Activated CD4-positive, alpha-beta T cell treated with anti-CD3 and anti-CD28 coated beads, Interleukin-2, amount 10 ng/mL, durations not matched to agents 7 days and 5 days (primary cell): ENCODE results near the gene SPNS3. TPM values are rescaled to one million over a fixed set of nuclear protein-coding genes. Genes with fewer than 3 reads are reported as not detected.

Experiments used
- CTCF ChIA-PET: fragments of 350-600 bp; sonication (Branson Sonifier 250); formaldehyde crosslinking; loops from one replicate; lab custom pipeline; 2021; ENCODE audit warnings: antibody characterized with exemption; lab: Charles Lee
- POLR2A ChIA-PET: fragments of 350-600 bp; sonication (Branson Sonifier 250); formaldehyde crosslinking; loops from one replicate; lab custom pipeline; 2021; ENCODE audit warnings: antibody characterized with exemption; lab: Charles Lee
- DNase-seq: peaks from one replicate; pipeline ENCODE4 v3.0.0-alpha.2; 2020
- H3K27ac Mint-ChIP-seq: one replicate; pipeline ENCODE4 v1.8.0; 2021; ENCODE audit warnings: mild to moderate bottlenecking, moderate library complexity, mixed read lengths
- H3K27me3 Mint-ChIP-seq: one replicate; pipeline ENCODE4 v1.8.0; 2021; ENCODE audit warnings: mixed read lengths
- H3K36me3 Mint-ChIP-seq: one replicate; pipeline ENCODE4 v1.8.0; 2021; ENCODE audit warnings: low read depth, mixed read lengths
- H3K4me1 Mint-ChIP-seq: one replicate; pipeline ENCODE4 v1.8.0; 2021; ENCODE audit warnings: mixed read lengths
- H3K4me3 Mint-ChIP-seq: one replicate; pipeline ENCODE4 v1.8.0; 2021; ENCODE audit warnings: mild to moderate bottlenecking, moderate library complexity, mixed read lengths
- H3K9me3 Mint-ChIP-seq: one replicate; pipeline ENCODE4 v1.8.0; 2021; ENCODE audit warnings: mixed read lengths
- total RNA-seq, 2 experiments: library from RNA; stranded (reverse); gene quantifications; one replicate each; pipeline ENCODE4 v1.2.3, GENCODE V29; 2021

SPNS3 gene
- total RNA-seq, 2 experiments from 2014 or later = 6.5 to 8.0 TPM

GRCh38 chr17:4487820-4488716 lies 54.3 kb downstream of the SPNS3 start:
- Mint-ChIP-seq H3K4me3 (no peak overlapping the region), H3K9me3 (no peaks in the 10 kb centered on the region), H3K4me1 (peaks cover 35% of the 10 kb centered on the region), H3K36me3 (peaks cover 13% of the 10 kb centered on the region), H3K27ac (peak overlapping the region; percentile 54), H3K27me3 (no peaks in the 10 kb centered on the region)
- DNase-seq = no peak
- ChIA-PET POLR2A (no interaction called here), CTCF (interaction anchor here (0.6 kb wide), 1 partner anchor 377 kb away, joined by 4 read pairs; no protein-coding TSS in a partner anchor)

GRCh38 chr17:4488989-4489595 lies 55.4 kb downstream of the SPNS3 start:
- H3K27ac Mint-ChIP-seq = no peak overlapping the region
- ChIA-PET POLR2A (no interaction called here), CTCF (interaction anchor here (0.6 kb wide), 1 partner anchor 376 kb away, joined by 4 read pairs; no protein-coding TSS in a partner anchor)
- H3K4me1 Mint-ChIP-seq = peaks cover 29% of the 10 kb centered on the region
- no peaks in the 10 kb centered on the region for H3K27me3 Mint-ChIP-seq
- peaks cover 8% of the 10 kb centered on the region for H3K36me3 Mint-ChIP-seq
- H3K9me3 Mint-ChIP-seq = no peaks in the 10 kb centered on the region
- DNase-seq = no peak
- no peak overlapping the region for H3K4me3 Mint-ChIP-seq

- H3K4me1 Mint-ChIP-seq = peaks cover 23% of the 10 kb centered on the region
- H3K27me3 Mint-ChIP-seq = no peaks in the 10 kb centered on the region
- POLR2A ChIA-PET = no interaction called here
- H3K36me3 Mint-ChIP-seq = peaks cover 3% of the 10 kb centered on the region
- no peaks in the 10 kb centered on the region for H3K9me3 Mint-ChIP-seq
- no peak overlapping the region for H3K4me3 Mint-ChIP-seq
- CTCF ChIA-PET = no interaction called here
- H3K27ac Mint-ChIP-seq = no peak overlapping the region
- DNase-seq = no peak
These were observed 56.4 kb downstream of the SPNS3 start for GRCh38 chr17:4490109-4490591.

- H3K4me1 Mint-ChIP-seq = peaks cover 19% of the 10 kb centered on the region
- CTCF ChIA-PET = no interaction called here
- H3K4me3 Mint-ChIP-seq = no peak overlapping the region
- no peaks in the 10 kb centered on the region for H3K27me3 Mint-ChIP-seq
- H3K9me3 Mint-ChIP-seq = no peaks in the 10 kb centered on the region
- POLR2A ChIA-PET = no interaction called here
- no peak overlapping the region for H3K27ac Mint-ChIP-seq
- H3K36me3 Mint-ChIP-seq = peaks cover 2% of the 10 kb centered on the region
- no peak for DNase-seq
These were observed 56.9 kb downstream of the SPNS3 start for GRCh38 chr17:4490637-4491061.

- peak; percentile 58 for DNase-seq
- POLR2A ChIA-PET = no interaction called here
- Mint-ChIP-seq H3K27me3 (peaks cover 8% of the 10 kb centered on the region), H3K4me1 (peaks cover 3% of the 10 kb centered on the region), H3K27ac (no peak overlapping the region), H3K36me3 (no peaks in the 10 kb centered on the region), H3K4me3 (no peak overlapping the region), H3K9me3 (no peaks in the 10 kb centered on the region)
- CTCF ChIA-PET = interaction anchor here (0.6 kb wide), 1 partner anchor 54 kb away, joined by 5 read pairs; no protein-coding TSS in a partner anchor
These were observed 59.2 kb downstream of the SPNS3 start for GRCh38 chr17:4492721-4493561.

GRCh38 chr17:4497101-4497824 lies 63.5 kb downstream of the SPNS3 start:
- Mint-ChIP-seq H3K4me3 (no peak overlapping the region), H3K27ac (no peak overlapping the region)
- POLR2A ChIA-PET = no interaction called here

GRCh38 chr17:4498461-4499397 lies 65.0 kb downstream of the SPNS3 start, which contains the start of gene SPNS2:
TSS of gene SPNS2 (plus strand) at chr17:4498881. CDS start at chr17:4499048, 167 bp downstream.
- CTCF ChIA-PET = interaction anchor here (1.0 to 2.2 kb wide), 3 partner anchors 11 to 17 kb away, joined by 3 to 5 read pairs (median 3); no protein-coding TSS in a partner anchor
- Mint-ChIP-seq H3K4me1 (peaks cover 22% of the 10 kb centered on the region), H3K4me3 (peak within 1 kb of the TSS; percentile 66), H3K27me3 (peaks cover 39% of the 10 kb centered on the region), H3K36me3 (no peaks in the 10 kb centered on the region), H3K27ac (no peak within 1 kb of the TSS), H3K9me3 (no peaks in the 10 kb centered on the region)
- POLR2A ChIA-PET = interaction anchor here (0.6 kb wide), 1 partner anchor 9 kb away, joined by 3 read pairs; no protein-coding TSS in a partner anchor
- DNase-seq = peak; percentile 55

More at GRCh38 chr17:4497101-4497824, 63.5 kb downstream of the SPNS3 start:
- DNase-seq = no peak
- H3K36me3 Mint-ChIP-seq = no peaks in the 10 kb centered on the region
- CTCF ChIA-PET = interaction anchor here (0.6 to 2.2 kb wide), 3 partner anchors 13 to 432 kb away, joined by 3 to 5 read pairs (median 3); no protein-coding TSS in a partner anchor
- H3K4me1 Mint-ChIP-seq = peaks cover 22% of the 10 kb centered on the region
- peaks cover 34% of the 10 kb centered on the region for H3K27me3 Mint-ChIP-seq
- H3K9me3 Mint-ChIP-seq = no peaks in the 10 kb centered on the region

GRCh38 chr17:4499431-4500190 lies 65.9 kb downstream of the SPNS3 start:
- ChIA-PET CTCF (interaction anchor here (1.2 kb wide), 1 partner anchor 64 kb away, joined by 3 read pairs; no protein-coding TSS in a partner anchor), POLR2A (interaction anchor here (0.5 kb wide), 1 partner anchor 435 kb away, joined by 3 read pairs; no protein-coding TSS in a partner anchor)
- peak overlapping the region; percentile 66 for H3K4me3 Mint-ChIP-seq
- peaks cover 31% of the 10 kb centered on the region for H3K4me1 Mint-ChIP-seq
- peak; percentile 33 for DNase-seq
- no peaks in the 10 kb centered on the region for H3K9me3 Mint-ChIP-seq
- peaks cover 39% of the 10 kb centered on the region for H3K27me3 Mint-ChIP-seq
- H3K27ac Mint-ChIP-seq = no peak overlapping the region
- no peaks in the 10 kb centered on the region for H3K36me3 Mint-ChIP-seq

GRCh38 chr17:4500191-4500571 lies 66.4 kb downstream of the SPNS3 start:
- POLR2A ChIA-PET = interaction anchor here (0.5 kb wide), 1 partner anchor 435 kb away, joined by 3 read pairs; no protein-coding TSS in a partner anchor
- H3K4me1 Mint-ChIP-seq = peaks cover 37% of the 10 kb centered on the region
- peaks cover 39% of the 10 kb centered on the region for H3K27me3 Mint-ChIP-seq

GRCh38 chr17:4501295-4501949 lies 67.7 kb downstream of the SPNS3 start:
- no peak overlapping the region for H3K4me3 Mint-ChIP-seq
- POLR2A ChIA-PET = no interaction called here
- DNase-seq = no peak

More at GRCh38 chr17:4500191-4500571, 66.4 kb downstream of the SPNS3 start:
- CTCF ChIA-PET = interaction anchor here (1.2 to 1.3 kb wide), 2 partner anchors 19 to 63 kb away, joined by 3 to 4 read pairs; no protein-coding TSS in a partner anchor
- Mint-ChIP-seq H3K9me3 (no peaks in the 10 kb centered on the region), H3K4me3 (peak overlapping the region; percentile 66), H3K36me3 (no peaks in the 10 kb centered on the region), H3K27ac (no peak overlapping the region)
- no peak for DNase-seq

More at GRCh38 chr17:4501295-4501949, 67.7 kb downstream of the SPNS3 start:
- Mint-ChIP-seq H3K9me3 (no peaks in the 10 kb centered on the region), H3K27ac (no peak overlapping the region), H3K36me3 (no peaks in the 10 kb centered on the region), H3K4me1 (peaks cover 40% of the 10 kb centered on the region), H3K27me3 (peaks cover 39% of the 10 kb centered on the region)
- CTCF ChIA-PET = interaction anchor here (0.6 to 1.3 kb wide), 2 partner anchors 20 to 802 kb away, joined by 4 read pairs; no protein-coding TSS in a partner anchor
